OCI-LY1 (cell line): ENCODE results near the gene HDAC3.
A peak's percentile ranks its signal among the peaks of the same experiment; 100 is the strongest.

Experiments used
- H2AFZ ChIP-seq: fragments of 200-600 bp; sonication (generic), shearing (Covaris generic); 2 replicates; pipeline ENCODE4 v1.6.0; 2014; ENCODE audit warnings: antibody characterized with exemption, mild to moderate bottlenecking, low read length
- H3F3A ChIP-seq: fragments of 200-600 bp; sonication (generic), shearing (Covaris generic); 2 replicates; pipeline ENCODE4 v1.6.0; 2014; ENCODE audit warnings: mild to moderate bottlenecking, antibody characterized with exemption, low read length, moderate library complexity; ENCODE audit not compliant: insufficient read depth
- H3K27ac ChIP-seq: fragments of 200-600 bp; sonication (generic); 2 replicates; pipeline ENCODE4 v1.5.1; 2014; ENCODE audit warnings: low read length, mixed run types, mild to moderate bottlenecking, low read depth; ENCODE audit not compliant: poor library complexity, severe bottlenecking
- H3K27me3 ChIP-seq: fragments of 200-600 bp; sonication (generic); 2 replicates; pipeline ENCODE4 v1.6.0; 2014; ENCODE audit warnings: antibody characterized with exemption, mild to moderate bottlenecking, low read length, moderate library complexity; ENCODE audit not compliant: insufficient read depth
- H3K36me3 ChIP-seq: fragments of 200-600 bp; sonication (generic); 2 replicates; pipeline ENCODE4 v1.6.1; 2014; ENCODE audit warnings: mild to moderate bottlenecking, antibody characterized with exemption, low read length, moderate library complexity, mixed read lengths; ENCODE audit not compliant: insufficient read depth
- H3K4me1 ChIP-seq: fragments of 200-600 bp; sonication (generic); 2 replicates; pipeline ENCODE4 v1.5.1; 2014; ENCODE audit warnings: mild to moderate bottlenecking, low read length, moderate library complexity; ENCODE audit not compliant: insufficient read depth, severe bottlenecking
- H3K4me2 ChIP-seq: fragments of 200-600 bp; sonication (generic), shearing (Covaris generic); 2 replicates; pipeline ENCODE4 v1.6.1; 2014; ENCODE audit warnings: low read length
- H3K4me3 ChIP-seq: fragments of 200-600 bp; sonication (generic); 2 replicates; pipeline ENCODE4 v1.5.1; 2014; ENCODE audit warnings: low read length, low read depth, mild to moderate bottlenecking, mixed read lengths; ENCODE audit not compliant: poor library complexity, severe bottlenecking
- H3K79me2 ChIP-seq: fragments of 200-600 bp; shearing (Covaris generic); 2 replicates; pipeline ENCODE4 v1.6.1; 2016; ENCODE audit warnings: mixed run types, low read length, mixed read lengths; ENCODE audit not compliant: insufficient read depth
- H3K9ac ChIP-seq: fragments of 200-600 bp; sonication (generic), shearing (Covaris generic); 2 replicates; pipeline ENCODE4 v1.6.1; 2014; ENCODE audit warnings: mild to moderate bottlenecking, low read length, mixed read lengths
- H3K9me2 ChIP-seq: fragments of 200-600 bp; sonication (generic), shearing (Covaris generic); 2 replicates; pipeline ENCODE4 v1.6.1; 2014; ENCODE audit warnings: low read depth, mild to moderate bottlenecking, low read length, mixed read lengths
- H3K9me3 ChIP-seq: fragments of 200-600 bp; shearing (Covaris generic); 2 replicates; pipeline ENCODE4 v1.6.1; 2014; ENCODE audit warnings: low read length, mixed read lengths
- H4K20me1 ChIP-seq: fragments of 200-600 bp; sonication (generic), shearing (Covaris generic); 2 replicates; pipeline ENCODE4 v1.6.0; 2016; ENCODE audit warnings: mild to moderate bottlenecking, low read length; ENCODE audit not compliant: insufficient read depth
- CTCF ChIP-seq: fragments of 200-600 bp; sonication (generic), shearing (Covaris generic); IDR thresholded peaks from 2 replicates; pipeline ENCODE4 v1.5.1; 2017; ENCODE audit warnings: mild to moderate bottlenecking, antibody characterized with exemption, low read length, moderate library complexity, mixed read lengths
- EZH2 ChIP-seq: fragments of 200-600 bp; sonication (generic), shearing (Covaris generic); IDR thresholded peaks from 2 replicates; pipeline ENCODE4 v1.8.0; 2017; ENCODE audit warnings: borderline replicate concordance, mixed run types, mild to moderate bottlenecking, antibody characterized with exemption, low read length, moderate library complexity, mixed read lengths

Gene HDAC3

GRCh38 chr5:141636413-141637122, at the start of gene HDAC3, which contains the start of gene RELL2:
HDAC3 (minus strand) TSS chr5:141636849; CDS start chr5:141636790, 59 bp downstream.
RELL2 (plus strand) TSS chr5:141636997; CDS start chr5:141638226, 1,229 bp downstream.
- Histone ChIP-seq H3K4me2 (peak within 1 kb of the TSS; percentile 93), H3F3A (no peaks in the 10 kb centered on the region), H2AFZ (no peak within 1 kb of the TSS), H3K4me1 (peaks cover 35% of the 10 kb centered on the region), H3K9me2 (no peaks in the 10 kb centered on the region), H3K79me2 (peaks cover 32% of the 10 kb centered on the region), H3K36me3 (peaks cover 46% of the 10 kb centered on the region), H3K27ac (peak within 1 kb of the TSS; percentile 70), H4K20me1 (no peaks in the 10 kb centered on the region), H3K4me3 (peak within 1 kb of the TSS; percentile 94), H3K27me3 (no peaks in the 10 kb centered on the region), H3K9me3 (no peaks in the 10 kb centered on the region), H3K9ac (peak within 1 kb of the TSS; percentile 90)
- no peak for TF ChIP-seq CTCF
- no peak for TF ChIP-seq EZH2

GRCh38 chr5:141685591-141685990, 48.9 kb upstream of the HDAC3 start:
- no peak overlapping the region for H3K4me2 ChIP-seq
- no peak for TF ChIP-seq CTCF

GRCh38 chr5:141683596-141684141, 47.0 kb upstream of the HDAC3 start:
- Histone ChIP-seq H3F3A (no peaks in the 10 kb centered on the region), H3K27ac (no peak overlapping the region), H3K4me2 (no peak overlapping the region), H3K36me3 (no peaks in the 10 kb centered on the region), H3K79me2 (no peaks in the 10 kb centered on the region), H3K27me3 (no peaks in the 10 kb centered on the region), H3K4me3 (no peak overlapping the region), H3K4me1 (no peaks in the 10 kb centered on the region), H3K9me3 (no peaks in the 10 kb centered on the region), H2AFZ (no peak overlapping the region), H3K9me2 (no peaks in the 10 kb centered on the region), H4K20me1 (no peaks in the 10 kb centered on the region), H3K9ac (no peak overlapping the region)
- TF ChIP-seq EZH2 = no peak
- TF ChIP-seq CTCF = no peak

More at GRCh38 chr5:141685591-141685990, 48.9 kb upstream of the HDAC3 start:
- Histone ChIP-seq H3K9ac (no peak overlapping the region), H3K4me3 (no peak overlapping the region), H3K4me1 (no peaks in the 10 kb centered on the region), H3K27me3 (no peaks in the 10 kb centered on the region), H3F3A (no peaks in the 10 kb centered on the region), H3K27ac (no peak overlapping the region), H3K79me2 (no peaks in the 10 kb centered on the region), H2AFZ (no peak overlapping the region), H4K20me1 (no peaks in the 10 kb centered on the region), H3K36me3 (no peaks in the 10 kb centered on the region), H3K9me3 (no peaks in the 10 kb centered on the region), H3K9me2 (no peaks in the 10 kb centered on the region)
